Measurements from ENCODE around the gene IL4I1.

Gene IL4I1

DNA sequence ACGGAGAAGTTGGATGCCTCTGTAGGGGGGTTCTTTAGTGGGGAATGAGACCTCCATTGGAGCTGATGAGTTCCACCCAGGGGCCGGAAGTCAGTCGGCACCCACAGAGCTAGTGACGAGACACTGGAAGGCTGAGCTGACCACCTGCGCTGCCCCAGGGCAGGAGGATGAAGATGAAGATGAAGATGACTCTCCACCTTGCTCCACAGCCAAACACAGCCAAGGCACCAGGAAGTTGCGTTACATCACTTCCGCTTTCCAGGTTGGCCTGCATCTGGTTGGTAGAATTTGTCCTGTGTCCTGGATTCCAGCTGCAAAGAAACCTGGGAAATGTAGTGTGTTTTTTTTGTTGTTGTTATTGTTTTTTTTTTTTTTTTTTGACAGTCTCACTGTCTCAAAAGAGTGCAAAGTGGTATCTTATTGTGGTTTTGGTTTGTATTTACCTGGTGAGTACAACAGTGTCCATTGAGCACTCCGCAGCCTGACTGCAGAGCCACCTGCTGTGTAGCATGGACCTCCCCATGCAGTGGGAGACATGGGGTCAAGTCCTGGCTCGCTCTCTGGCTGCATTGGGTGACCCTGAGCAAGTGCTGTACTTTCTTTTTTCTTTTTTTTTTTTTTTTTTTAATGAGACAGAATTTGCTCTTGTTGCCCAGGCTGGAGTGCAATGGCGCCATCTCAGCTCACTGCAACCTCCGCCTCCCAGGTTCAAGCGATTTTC lies 17.3 kb downstream of the IL4I1 start:
- no peak for DNase-seq (ENCODE audit: low read depth in 2 of 2)

DNA sequence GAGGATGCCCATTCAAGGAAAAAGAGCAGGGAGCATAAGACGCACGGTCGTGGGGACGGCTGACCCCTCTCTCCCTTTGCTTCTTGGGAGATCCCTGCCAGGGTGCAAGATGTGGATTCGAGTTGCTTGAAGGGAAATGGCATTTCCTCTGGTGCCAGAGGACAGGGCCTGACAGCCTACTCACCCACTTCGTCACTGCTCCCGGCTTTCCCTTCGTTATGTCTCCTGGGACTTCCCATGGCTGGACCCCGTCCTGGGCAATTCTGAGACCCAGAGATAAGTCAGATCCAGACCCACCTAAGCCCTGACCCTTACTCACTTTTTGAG lies 18.0 kb downstream of the IL4I1 start:
- DNase-seq (ENCODE audit: low read depth in 2 of 2), result no peak

- DNase-seq (ENCODE audit: low read depth in 2 of 2), result peak; percentile 92 to 93
Measured at GRCh38 chr19:49877879-49878743, 18.6 kb downstream of the IL4I1 start.

DNA sequence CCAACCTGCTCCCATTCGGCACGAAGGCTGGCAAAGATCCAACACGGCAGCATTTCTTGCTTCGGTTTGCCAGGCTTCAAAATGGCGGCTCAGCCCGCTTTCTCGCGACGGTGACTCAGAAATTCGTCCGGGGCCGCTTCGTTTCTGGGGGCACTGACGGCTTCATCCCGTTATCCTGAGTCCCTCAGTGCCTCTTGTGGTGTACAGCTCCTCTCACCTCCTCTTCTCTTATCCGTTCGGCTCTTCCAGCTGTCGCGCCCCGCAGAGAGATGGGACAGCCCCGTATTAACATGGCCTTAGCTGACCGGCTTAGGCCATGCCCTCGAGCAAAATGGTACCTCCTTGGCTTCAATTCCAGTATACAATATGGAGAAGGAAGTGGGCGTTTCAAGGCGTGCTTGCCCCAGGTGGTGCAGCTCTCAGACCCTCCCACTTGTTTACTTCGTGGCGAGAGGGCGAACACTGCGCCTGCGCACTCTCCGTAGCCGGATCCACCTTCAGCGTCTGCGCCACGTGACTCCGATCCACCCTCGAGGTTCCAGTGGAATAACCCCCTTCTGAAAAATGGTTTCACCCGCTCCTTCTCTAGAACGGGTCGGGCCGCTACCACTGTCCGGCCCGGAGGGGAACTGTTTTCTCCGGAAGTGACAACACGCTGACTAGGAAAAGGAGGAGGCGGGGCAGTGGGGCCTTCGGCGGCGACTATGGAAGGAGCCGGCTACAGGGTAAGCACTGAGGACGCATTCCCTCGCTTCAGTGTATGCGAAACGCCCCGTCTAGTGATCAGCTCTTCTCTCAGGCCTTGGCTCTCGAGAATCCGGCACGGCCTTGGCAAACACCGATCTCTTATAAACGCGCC lies 19.4 kb downstream of the IL4I1 start, which contains the start of the genes AKT1S1 and TBC1D17:
Gene AKT1S1 (minus strand): TSS at position 336 of the 859 bp plus-strand sequence. CDS start 4,060 bp downstream, outside the sequence.
Gene TBC1D17 (plus strand): TSS at position 683 of the 859 bp plus-strand sequence. CDS start 22 bp downstream, at position 705.
- DNase-seq (ENCODE audit: low read depth in 2 of 2), result peak; percentile 100

- DNase-seq (ENCODE audit: low read depth in 2 of 2), result peak; percentile 98 to 99
Measured at GRCh38 chr19:49876422-49877019, 20.2 kb downstream of the IL4I1 start.

DNA sequence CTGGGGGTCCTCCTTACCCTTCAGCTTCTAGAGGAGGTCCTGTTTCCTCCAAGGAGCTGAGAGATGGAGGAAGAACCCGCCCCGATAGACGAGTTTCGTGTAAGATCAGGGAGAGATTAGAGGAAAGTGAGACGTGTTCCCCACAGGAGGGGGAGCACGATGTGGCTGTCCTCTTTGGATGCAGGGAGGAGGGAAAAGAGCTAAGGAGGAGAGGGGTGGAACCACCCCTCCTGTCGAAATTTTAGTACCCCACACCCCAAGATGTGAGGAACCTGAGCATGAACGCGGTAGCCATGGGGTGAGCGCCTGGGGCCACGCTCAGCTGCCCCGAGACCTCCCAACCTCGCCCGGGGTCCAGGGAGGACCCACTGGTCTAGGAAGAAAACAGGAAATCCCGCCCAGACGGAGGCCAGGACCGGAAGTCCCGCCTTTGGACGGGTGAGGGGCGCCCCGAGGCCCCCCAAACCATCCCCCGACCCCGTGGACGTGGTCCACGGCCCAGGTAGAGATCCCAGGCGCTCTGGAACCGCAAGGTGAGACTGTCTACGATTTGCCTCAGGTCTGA lies 20.7 kb downstream of the IL4I1 start:
- DNase-seq (ENCODE audit: low read depth in 2 of 2), result no peak

DNA sequence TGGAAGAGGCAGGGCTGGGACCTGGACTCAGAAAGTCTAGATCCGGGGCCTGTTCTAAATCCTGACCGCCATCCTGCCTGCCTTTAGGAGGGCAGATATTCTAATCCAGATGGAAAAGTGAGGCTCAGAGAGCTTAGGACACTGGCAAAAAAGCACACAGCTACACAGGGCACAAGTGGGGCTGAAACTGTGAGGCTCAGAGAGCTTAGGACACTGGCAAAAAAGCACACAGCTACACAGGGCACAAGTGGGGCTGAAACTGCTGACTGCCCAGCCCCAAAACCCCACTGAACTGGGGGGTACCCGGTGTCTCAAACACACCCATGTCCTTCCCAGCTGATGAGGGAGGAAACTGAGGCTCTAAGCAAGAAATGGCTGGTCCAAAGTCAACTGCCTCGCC lies 21.5 kb downstream of the IL4I1 start:
- DNase-seq (ENCODE audit: low read depth in 2 of 2), result no peak

DNA sequence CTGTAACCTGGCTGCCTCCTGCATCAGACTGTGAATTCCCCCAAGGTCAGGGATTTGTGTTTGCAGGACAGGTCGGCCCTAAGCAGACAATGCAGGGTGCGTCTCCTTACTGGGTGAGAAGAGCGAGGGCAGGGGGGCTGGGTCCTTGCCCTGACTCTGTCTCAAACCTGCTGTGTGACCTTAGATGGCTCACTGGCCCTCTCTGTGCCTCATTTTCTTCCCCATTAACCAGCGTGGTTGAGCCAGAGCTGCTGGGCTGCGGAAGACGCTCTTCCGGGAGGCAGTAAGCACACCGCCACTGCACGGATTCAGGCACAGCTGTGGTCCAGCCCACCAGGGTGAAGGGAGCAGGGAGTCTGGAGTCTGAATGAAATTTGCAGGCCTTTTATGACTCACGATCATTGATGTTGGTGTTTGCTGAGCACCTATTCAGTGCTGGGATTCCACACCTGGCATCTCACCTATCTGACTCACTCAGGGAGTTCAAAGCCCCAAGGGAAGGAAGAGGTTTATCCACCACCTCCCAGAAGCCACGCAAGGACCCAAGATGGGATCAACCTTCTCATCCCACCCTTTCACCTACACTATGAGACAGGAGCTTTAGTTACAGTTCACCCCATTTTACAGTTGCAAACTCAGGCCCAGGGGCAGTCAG lies 22.1 kb downstream of the IL4I1 start:
- no peak for DNase-seq (ENCODE audit: low read depth in 2 of 2)

GRCh38 chr19:49873834-49874233 lies 22.9 kb downstream of the IL4I1 start:
- DNase-seq (ENCODE audit: low read depth in 2 of 2), result no peak

DNA sequence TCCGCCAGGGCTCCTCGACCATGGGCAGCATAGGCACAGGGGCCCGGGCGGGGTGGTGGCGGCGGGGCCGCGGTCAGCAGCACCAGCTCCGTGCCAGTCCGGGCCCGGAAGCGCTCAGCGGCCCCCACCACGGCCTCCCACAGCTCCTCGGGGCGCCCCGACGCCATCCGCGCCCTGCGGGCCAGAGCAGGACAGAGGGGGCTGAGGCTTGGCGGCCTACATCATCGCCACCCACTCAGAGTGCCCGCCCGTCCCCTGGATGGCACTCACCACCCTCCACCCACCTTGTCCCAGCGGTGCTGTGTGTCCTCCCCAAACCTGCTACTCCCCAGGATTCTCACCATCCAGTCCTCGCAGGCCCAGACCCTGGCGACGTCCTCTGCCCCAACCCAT lies 23.6 kb downstream of the IL4I1 start:
- no peak for DNase-seq (ENCODE audit: low read depth in 2 of 2)

GRCh38 chr19:49872245-49873128 lies 24.2 kb downstream of the IL4I1 start:
- no peak for DNase-seq (ENCODE audit: low read depth in 2 of 2)

DNA sequence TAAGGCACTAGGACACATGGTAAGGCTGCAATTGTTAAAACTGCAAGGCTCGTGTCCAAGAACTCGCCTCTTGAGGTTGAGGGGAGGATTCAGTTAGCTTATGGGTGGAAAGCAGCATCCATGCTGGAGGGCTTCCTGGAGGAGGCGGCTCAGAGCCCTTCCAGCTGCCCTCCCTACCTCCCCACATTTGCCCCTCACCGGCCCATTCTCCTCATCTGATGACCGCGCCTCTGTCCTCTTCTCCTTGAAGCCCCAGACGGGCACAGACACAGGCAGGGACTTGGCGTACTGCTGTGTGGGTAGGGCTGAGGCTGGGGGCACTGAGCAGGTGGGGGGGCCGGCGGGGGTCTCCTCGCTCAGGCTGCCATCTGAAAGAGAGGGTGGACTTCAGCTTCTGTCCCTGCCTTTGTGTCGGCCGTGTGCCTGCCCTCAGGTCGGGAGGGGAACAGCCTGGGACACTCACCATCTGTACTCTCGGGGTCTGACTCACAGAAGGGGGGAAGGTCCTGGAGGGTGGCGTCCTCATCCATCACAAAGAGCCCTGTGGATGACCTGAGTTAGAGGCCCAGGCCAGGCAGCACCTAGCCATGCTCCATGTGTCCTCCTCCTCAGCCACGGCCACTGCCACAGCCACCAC lies 25.2 kb downstream of the IL4I1 start:
- DNase-seq (ENCODE audit: low read depth in 2 of 2), result no peak

GRCh38 chr19:49870309-49870901 lies 26.3 kb downstream of the IL4I1 start:
- DNase-seq (ENCODE audit: low read depth in 2 of 2), result no peak

- peak; percentile 100 for DNase-seq (ENCODE audit: low read depth in 2 of 2)
Measured at GRCh38 chr19:49869484-49870308, 27.0 kb downstream of the IL4I1 start.

GRCh38 chr19:49869009-49869483 lies 27.6 kb downstream of the IL4I1 start:
- no peak for DNase-seq (ENCODE audit: low read depth in 2 of 2)

DNA sequence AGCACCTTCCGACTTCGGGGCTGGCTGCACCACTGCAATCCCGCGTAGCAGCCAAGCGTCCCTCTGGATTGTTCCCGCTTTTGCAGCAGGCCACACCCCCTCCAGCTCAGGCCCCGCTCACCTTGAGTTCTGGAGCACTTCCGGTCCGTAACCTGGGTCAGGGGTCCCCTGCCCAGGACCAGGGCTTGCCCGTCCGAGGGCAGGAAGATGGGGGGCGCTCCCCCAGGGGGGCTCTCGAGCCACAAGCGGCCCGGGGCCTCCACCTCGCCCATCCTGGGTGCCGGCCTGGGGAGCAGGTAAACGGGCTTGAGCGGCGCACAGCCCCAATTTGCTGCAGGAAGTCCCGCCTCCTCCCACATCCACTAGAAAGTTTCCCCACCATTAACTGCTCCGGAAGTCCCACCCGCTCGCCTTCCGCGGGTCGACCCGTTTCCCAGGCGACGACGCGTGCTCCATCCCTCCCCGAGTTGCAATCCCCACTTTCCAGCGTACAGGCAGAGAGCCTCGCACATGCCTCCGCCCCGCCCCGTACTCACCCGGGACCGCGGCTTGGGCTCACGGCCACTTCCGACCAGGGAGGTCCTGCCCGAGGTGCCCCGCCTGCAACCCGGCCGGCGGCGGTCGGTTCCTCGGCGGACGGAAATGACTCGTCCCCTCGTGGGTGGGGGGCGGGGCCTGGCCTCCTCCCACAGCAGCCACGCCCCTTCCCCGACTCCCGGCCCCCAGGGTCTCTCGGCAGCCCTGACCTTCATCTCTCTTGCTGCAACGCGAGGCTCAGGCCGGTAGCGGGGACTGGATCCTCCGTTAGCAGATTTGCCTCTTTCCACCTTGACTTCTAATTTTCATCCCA lies 29.5 kb downstream of the IL4I1 start, which contains the start of gene PNKP:
Gene PNKP (minus strand): TSS at position 644 of the 850 bp plus-strand sequence. CDS start 372 bp downstream, at position 272.
- peak; percentile 54 to 58 for DNase-seq (ENCODE audit: low read depth in 2 of 2)

GRCh38 chr19:49864890-49865289 lies 31.8 kb downstream of the IL4I1 start:
- no peak for DNase-seq (ENCODE audit: low read depth in 2 of 2)
